ENCODE measurements around the gene TBC1D14.

Gene TBC1D14

GRCh38 chr4:6929812-6930464 is 20.3 kb downstream of the TBC1D14 start:
- no peak for DNase-seq (ENCODE audit: low spot score)

- no peak for DNase-seq (ENCODE audit: low spot score)
Measured at GRCh38 chr4:6932475-6932874, 22.8 kb downstream of the TBC1D14 start.

GRCh38 chr4:6932918-6933317 is 23.3 kb downstream of the TBC1D14 start:
- DNase-seq (ENCODE audit: low spot score): no peak

DNA sequence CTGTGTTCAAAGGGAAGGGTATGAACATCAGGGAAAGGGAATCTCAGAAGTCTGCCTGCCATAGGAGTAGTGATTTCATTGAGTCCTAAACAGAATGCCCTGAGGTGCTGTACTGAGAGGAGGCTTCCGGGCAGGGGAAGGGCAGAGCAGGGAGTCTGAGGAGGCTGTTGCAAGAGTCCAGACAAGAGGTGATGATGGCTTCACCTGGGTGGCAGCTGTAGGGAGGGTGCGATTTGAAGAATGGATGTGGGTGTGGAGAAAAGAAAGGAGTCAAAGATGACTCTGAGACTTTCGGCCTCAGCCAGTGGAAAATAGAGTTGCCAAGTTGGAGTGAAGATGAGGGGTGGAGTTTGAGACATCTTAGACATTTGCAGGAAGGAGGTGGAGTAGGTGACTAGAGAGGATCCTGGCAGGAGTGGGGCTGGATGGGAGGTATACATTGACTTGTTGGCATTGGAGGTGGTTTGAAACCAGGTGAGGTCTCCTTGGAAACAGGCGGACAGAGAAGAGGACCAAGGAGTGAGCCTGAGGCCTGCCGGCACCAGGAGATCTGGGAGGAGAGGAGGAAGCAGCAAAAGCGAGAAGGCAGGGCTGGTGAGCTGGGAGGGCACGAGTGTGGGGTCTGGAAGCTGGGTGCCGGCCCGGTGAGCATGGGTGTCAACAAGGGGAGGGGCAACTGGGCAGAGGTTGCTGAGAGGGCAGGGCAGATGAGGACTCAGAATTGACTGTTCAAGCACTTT is 24.2 kb downstream of the TBC1D14 start:
- no peak for DNase-seq (ENCODE audit: low spot score)

DNA sequence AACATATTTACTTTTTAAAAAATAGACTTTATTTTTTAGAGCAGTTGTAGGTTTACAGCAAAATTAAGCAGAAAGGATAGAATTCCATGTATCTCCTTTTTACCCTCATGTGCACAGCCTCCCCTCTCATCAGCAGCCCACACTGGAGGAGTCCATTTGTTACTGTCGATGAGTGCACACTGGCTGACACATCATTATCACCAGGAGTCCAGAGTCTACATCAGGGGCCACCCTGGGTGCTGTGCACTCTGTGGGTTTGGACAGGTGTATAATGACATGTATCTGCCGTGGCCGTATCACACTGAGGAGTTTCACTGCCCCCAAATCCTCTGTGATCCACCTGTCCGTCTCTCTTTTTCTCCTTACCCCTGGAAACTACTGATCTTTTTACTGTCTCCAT is 26.3 kb downstream of the TBC1D14 start:
- no peak for DNase-seq (ENCODE audit: low spot score)

DNA sequence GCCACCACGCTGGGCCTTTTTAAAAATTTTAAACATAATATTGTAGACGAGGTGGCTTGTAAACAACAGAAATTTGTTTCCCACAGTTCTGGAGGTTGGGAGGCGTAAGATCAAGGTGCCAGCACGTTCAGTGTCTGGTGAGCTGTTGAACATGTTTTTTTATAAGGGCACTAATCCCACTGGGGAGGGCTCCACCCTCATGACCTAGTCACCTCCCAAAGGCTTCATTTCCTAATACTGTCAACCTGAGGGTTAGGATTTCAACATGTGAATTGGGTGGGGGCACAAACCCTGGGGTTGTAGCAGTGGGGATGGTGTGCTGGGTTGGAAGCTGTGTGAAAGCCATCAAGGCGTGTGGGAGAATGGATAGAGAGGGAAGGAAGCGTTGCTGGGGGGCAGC is 27.6 kb downstream of the TBC1D14 start:
- DNase-seq (ENCODE audit: low spot score): no peak

- no peak for DNase-seq (ENCODE audit: low spot score)
Measured at GRCh38 chr4:6937754-6938153, 28.1 kb downstream of the TBC1D14 start.

DNA sequence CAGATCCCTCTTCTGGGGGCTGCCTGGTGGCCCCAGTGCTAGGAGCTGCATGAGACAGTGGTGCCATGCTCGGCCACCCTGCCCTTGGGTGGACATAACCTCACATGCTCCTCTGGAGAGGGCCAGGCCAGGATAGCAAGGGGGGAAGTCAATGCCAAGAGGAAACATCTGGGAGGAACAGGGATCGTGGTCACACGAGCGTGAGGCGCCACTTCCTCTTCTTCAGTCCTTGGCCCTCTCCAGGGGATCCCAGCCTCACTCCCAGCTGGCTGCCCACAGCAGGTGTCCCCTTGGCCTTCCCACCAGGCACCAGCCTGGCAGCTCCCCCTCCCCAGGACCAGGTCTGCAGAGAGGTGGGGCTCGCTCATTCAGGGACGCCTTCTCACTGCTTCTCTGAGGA is 28.6 kb downstream of the TBC1D14 start:
- DNase-seq (ENCODE audit: low spot score): no peak

- no peak for DNase-seq (ENCODE audit: low spot score)
Measured at GRCh38 chr4:6938647-6939271, 29.1 kb downstream of the TBC1D14 start.

- no peak for DNase-seq (ENCODE audit: low spot score)
Measured at GRCh38 chr4:6939761-6940743, 30.4 kb downstream of the TBC1D14 start.

DNA sequence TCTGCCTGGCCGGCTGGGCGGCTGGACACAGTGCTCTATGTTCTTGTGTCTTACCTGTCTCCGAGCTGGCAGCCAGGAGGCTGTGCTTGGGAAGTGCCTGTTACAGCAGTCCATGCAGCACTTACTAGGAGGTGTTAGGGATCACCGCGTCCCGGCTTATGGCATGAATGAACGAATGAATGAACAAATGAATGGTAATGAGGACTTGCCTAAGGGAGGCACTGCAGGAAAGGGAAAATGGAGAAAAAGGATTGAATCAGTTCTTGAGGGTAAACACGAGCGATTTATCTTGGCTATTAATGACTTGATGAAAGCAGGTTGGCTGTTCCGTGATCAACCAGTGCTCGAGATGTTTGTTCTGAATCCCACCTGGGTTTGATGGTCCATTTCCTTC is 31.1 kb downstream of the TBC1D14 start:
- DNase-seq (ENCODE audit: low spot score): no peak

DNA sequence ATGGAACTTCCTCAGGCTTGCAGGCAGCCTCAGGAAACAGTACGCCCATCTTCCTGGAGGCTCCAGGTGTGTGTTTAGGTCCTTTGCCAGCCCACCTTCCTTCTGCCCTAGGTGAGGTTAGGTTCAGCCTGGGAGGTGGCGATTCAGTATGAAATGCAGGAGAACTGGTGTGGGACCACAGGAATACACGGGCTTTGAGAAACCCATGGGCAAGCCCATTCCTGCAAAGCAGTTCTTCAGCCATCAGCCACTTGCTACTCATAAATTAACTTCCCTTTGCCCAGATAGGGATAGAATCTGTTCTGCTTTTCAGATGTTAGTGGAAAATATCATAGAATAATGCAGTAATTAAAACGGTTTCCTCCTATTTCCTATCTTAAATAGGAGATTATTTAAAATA is 32.2 kb downstream of the TBC1D14 start:
- no peak for DNase-seq (ENCODE audit: low spot score)

DNA sequence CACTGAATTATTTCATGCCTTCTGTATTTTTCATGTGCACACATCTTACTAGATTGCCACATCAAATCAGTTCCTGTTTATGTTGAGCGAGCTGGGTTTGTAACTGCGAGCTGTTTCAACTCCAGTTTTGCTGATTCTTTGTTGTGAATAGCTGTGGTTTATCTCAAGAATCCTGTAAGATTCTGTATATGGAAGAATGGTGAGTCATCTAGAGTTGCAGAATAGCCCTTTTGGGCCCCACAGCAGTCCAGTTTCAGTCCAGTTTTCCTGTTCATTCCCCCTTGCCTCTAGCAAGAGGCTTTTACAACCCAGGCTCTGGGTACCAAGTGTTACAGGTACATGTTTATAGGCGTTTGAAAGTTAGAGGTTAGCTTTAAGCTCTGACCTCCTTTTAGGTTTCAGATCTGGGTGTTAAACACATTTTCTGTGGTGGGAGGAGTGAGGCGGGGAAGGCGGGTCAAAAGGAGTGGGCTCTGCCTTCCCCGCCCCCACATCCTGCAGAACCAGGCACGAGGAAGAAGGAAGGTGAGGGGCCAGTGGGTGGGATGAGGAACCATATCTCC is 32.7 kb downstream of the TBC1D14 start:
- peak; percentile 79 for DNase-seq (ENCODE audit: low spot score)

DNA sequence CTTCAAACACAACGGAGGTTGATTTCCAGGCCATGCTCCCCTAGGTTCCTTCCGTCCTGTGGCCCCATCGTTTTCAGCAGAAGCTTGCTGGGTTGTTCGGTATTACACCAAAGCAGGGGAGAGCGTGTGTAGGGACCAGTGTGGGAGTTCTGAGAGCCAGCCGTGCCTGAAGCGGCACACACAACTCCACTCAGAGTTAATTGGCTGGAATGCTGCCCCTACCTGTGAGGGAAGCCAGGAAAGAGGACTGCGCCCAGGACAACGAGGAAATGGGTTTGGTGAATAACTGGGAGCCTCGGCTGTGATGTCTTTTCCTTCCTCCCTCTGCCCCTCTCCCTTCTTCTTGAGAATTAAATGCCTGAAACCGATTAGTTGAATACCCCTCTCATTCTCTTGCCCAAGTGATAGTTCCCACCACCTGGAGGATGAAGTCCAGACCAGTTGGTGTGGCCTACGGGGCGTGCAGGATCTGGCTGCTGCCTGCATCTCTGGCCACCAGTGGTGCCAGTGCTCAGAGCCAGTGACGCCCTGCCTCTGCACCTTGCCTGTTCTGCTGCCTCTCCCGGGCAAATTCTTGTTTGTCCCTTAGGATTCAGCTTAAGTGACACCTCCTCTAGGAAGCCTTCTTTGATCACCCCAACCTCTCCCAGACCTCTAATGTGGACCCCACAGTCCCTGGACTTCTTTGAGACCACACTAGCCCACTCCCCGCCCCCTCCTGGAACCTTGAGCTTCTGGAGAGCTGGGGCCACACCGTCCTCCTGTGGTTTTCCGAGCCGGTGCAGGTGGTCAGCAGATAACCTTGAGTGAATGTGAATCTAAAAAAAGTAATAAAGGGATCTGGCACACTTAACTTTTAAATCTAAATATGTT is 33.6 kb downstream of the TBC1D14 start:
- DNase-seq (ENCODE audit: low spot score): no peak

DNA sequence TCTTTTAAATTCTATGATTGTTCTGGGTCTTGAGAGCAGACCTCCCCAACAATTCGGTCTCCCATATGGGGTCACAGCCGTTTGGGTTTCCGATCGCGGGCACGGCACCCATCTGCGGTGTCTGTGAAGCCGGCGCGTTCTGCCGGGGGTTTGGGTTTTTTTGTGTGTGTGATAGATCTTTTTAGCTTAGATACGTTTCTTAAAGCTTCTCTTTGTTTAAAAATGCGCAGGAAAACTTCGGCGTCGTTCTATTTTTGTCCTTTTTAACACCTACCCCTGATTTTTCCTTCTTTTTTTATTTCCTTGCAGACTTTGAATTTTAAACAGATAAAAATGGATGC is 34.2 kb downstream of the TBC1D14 start:
- DNase-seq (ENCODE audit: low spot score): no peak

- no peak for DNase-seq (ENCODE audit: low spot score)
Measured at GRCh38 chr4:6944301-6945051, 34.9 kb downstream of the TBC1D14 start.

GRCh38 chr4:6945052-6945409 is 35.4 kb downstream of the TBC1D14 start:
- no peak for DNase-seq (ENCODE audit: low spot score)

DNA sequence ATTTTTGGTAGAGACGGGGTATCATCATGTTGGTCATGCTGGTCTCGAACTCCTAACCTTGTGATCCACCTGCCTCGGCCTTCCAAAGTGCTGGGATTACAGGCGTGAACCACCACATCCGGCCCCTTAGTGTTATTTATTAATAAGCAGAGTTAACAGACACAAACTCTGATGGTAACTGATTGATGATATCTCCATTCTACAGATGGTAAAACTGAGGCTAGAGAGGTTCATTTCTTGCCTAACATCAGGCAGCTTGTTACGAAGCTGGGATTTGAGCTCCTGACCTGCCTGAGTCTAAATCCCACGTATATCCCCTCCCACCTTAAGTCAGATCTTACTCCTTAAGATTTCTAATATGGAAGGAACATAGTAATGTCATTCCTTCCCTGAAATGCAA is 36.9 kb downstream of the TBC1D14 start:
- DNase-seq (ENCODE audit: low spot score): no peak

GRCh38 chr4:6948134-6948460 is 38.5 kb downstream of the TBC1D14 start:
- DNase-seq (ENCODE audit: low spot score): no peak

DNA sequence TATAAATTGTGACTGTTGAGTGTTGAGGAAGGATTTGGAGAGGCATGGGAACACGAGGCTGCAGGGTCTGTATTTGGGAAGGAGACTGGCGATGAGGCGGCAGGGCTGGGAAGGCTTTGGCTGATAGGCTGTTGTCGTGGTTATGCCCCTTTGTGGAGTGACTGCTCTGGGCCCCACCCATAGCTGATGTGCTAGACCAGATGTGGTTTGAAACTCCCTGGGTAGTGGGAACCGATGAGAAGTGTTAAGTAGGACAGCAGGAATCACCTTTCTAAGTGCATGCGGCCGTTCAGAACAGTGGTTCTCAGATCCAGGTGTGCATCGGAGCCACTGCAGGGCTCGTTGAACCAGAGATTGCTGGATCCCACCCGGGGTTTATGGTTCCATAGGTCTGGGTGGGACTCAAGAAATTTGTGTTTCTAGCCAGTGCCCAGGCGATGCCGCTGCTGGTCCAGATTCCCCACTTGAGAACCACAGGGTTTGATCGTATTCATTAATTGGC is 42.3 kb downstream of the TBC1D14 start:
- no peak for DNase-seq (ENCODE audit: low spot score)

Data from pons (tissue), 1 donor.